Stimulated activated CD4-positive, alpha-beta T cell treated with anti-CD3 and anti-CD28 coated beads, Interleukin-1b, Interleukin-23, amount 100 ng/mL, for 48 hours (primary cell): Measurements from ENCODE around the gene QSOX2.

Experiments
- DNase-seq: peaks from one replicate; pipeline ENCODE4 v3.0.0-alpha.2; 2020

Gene QSOX2

GRCh38 chr9:136201609-136202453 is 43.8 kb downstream of the QSOX2 start:
- no peak for DNase-seq

- DNase-seq, result no peak
Measured at GRCh38 chr9:136201174-136201573, 44.4 kb downstream of the QSOX2 start.

GRCh38 chr9:136200424-136200823 is 45.2 kb downstream of the QSOX2 start:
- no peak for DNase-seq

- no peak for DNase-seq
Measured at GRCh38 chr9:136199391-136200288, 46.0 kb downstream of the QSOX2 start.

- DNase-seq, result no peak
Measured at GRCh38 chr9:136198605-136199083, 47.0 kb downstream of the QSOX2 start.

- DNase-seq, result no peak
Measured at GRCh38 chr9:136197930-136198604, 47.5 kb downstream of the QSOX2 start.

GRCh38 chr9:136197084-136197875 is 48.3 kb downstream of the QSOX2 start:
- no peak for DNase-seq

- DNase-seq, result no peak
Measured at GRCh38 chr9:136196404-136197083, 49.1 kb downstream of the QSOX2 start.

GRCh38 chr9:136194540-136194939 is 51.1 kb downstream of the QSOX2 start:
- DNase-seq, result no peak

- no peak for DNase-seq
Measured at GRCh38 chr9:136193891-136194279, 51.7 kb downstream of the QSOX2 start.

- no peak for DNase-seq
Measured at GRCh38 chr9:136193127-136193890, 52.3 kb downstream of the QSOX2 start.

GRCh38 chr9:136192289-136193126 is 53.1 kb downstream of the QSOX2 start:
- no peak for DNase-seq

GRCh38 chr9:136191960-136192286 is 53.7 kb downstream of the QSOX2 start:
- no peak for DNase-seq

GRCh38 chr9:136191099-136191959 is 54.3 kb downstream of the QSOX2 start:
- no peak for DNase-seq

- DNase-seq, result no peak
Measured at GRCh38 chr9:136190656-136191055, 55.0 kb downstream of the QSOX2 start.

- no peak for DNase-seq
Measured at GRCh38 chr9:136190237-136190601, 55.4 kb downstream of the QSOX2 start.

- DNase-seq, result no peak
Measured at GRCh38 chr9:136189394-136190236, 56.0 kb downstream of the QSOX2 start.
